Measurements from ENCODE around the gene PAMR1. TPM values are rescaled to one million over a fixed set of nuclear protein-coding genes. Genes with fewer than 3 reads are reported as not detected.

Gene PAMR1
- total RNA-seq, 1 experiment from 2014 or later = not detected

- no peak for TF ChIP-seq CTCF (IDR thresholded peaks at IDR 0.05; ENCODE audit: unreplicated experiment)
- BruUV-seq (replicated peaks) = no TSS peak
- no peaks in the 10 kb centered on the region for H3K4me1 Mint-ChIP-seq (ENCODE audit: low read depth, unreplicated experiment)
Measured at GRCh38 chr11:35553021-35553420, 27.6 kb upstream of the PAMR1 start.

GRCh38 chr11:35552616-35553015, 27.2 kb upstream of the PAMR1 start:
- CTCF ChIA-PET = interaction anchor here (0.6 kb wide), 1 partner anchor 372 kb away, joined by 3 read pairs; no protein-coding TSS in a partner anchor
- Mint-ChIP-seq H3K4me1 (ENCODE audit: low read depth, unreplicated experiment) (no peaks in the 10 kb centered on the region), H3K4me3 (ENCODE audit: low read depth, unreplicated experiment) (no peak overlapping the region), H3K27ac (ENCODE audit: unreplicated experiment) (no peak overlapping the region), H3K36me3 (ENCODE audit: insufficient read depth, unreplicated experiment) (no peaks in the 10 kb centered on the region), H3K27me3 (ENCODE audit: unreplicated experiment) (peaks cover 82% of the 10 kb centered on the region), H3K9me3 (ENCODE audit: low read depth, unreplicated experiment) (no peaks in the 10 kb centered on the region)
- intact Hi-C loops (cut with micrococcal nuclease; ENCODE audit: unreplicated experiment) = no loop called here
- no peak for DNase-seq
- no peak for TF ChIP-seq CTCF (IDR thresholded peaks at IDR 0.05; ENCODE audit: unreplicated experiment)
- BruUV-seq (replicated peaks) = no TSS peak

More at GRCh38 chr11:35553021-35553420, 27.6 kb upstream of the PAMR1 start:
- Mint-ChIP-seq H3K27me3 (ENCODE audit: unreplicated experiment) (peaks cover 82% of the 10 kb centered on the region), H3K27ac (ENCODE audit: unreplicated experiment) (no peak overlapping the region), H3K36me3 (ENCODE audit: insufficient read depth, unreplicated experiment) (no peaks in the 10 kb centered on the region), H3K9me3 (ENCODE audit: low read depth, unreplicated experiment) (no peaks in the 10 kb centered on the region), H3K4me3 (ENCODE audit: low read depth, unreplicated experiment) (no peak overlapping the region)
- CTCF ChIA-PET = interaction anchor here (0.6 kb wide), 1 partner anchor 372 kb away, joined by 3 read pairs; no protein-coding TSS in a partner anchor
- no peak for DNase-seq
- intact Hi-C loops (cut with micrococcal nuclease; ENCODE audit: unreplicated experiment) = no loop called here

- no peak for DNase-seq
- Mint-ChIP-seq H3K36me3 (ENCODE audit: insufficient read depth, unreplicated experiment) (no peaks in the 10 kb centered on the region), H3K27me3 (ENCODE audit: unreplicated experiment) (peaks cover 95% of the 10 kb centered on the region), H3K27ac (ENCODE audit: unreplicated experiment) (no peak overlapping the region), H3K9me3 (ENCODE audit: low read depth, unreplicated experiment) (no peaks in the 10 kb centered on the region), H3K4me3 (ENCODE audit: low read depth, unreplicated experiment) (no peak overlapping the region), H3K4me1 (ENCODE audit: low read depth, unreplicated experiment) (no peaks in the 10 kb centered on the region)
- CTCF ChIA-PET = interaction anchor here (0.7 kb wide), 1 partner anchor 15 kb away, joined by 3 read pairs; no protein-coding TSS in a partner anchor
- BruUV-seq (replicated peaks) = no TSS peak
- intact Hi-C loops (cut with micrococcal nuclease; ENCODE audit: unreplicated experiment) = no loop called here
- TF ChIP-seq CTCF (IDR thresholded peaks at IDR 0.05; ENCODE audit: unreplicated experiment) = no peak
Measured at GRCh38 chr11:35550374-35551036, 25.1 kb upstream of the PAMR1 start.

GRCh38 chr11:35549787-35550186, 24.4 kb upstream of the PAMR1 start:
- Mint-ChIP-seq H3K4me3 (ENCODE audit: low read depth, unreplicated experiment) (no peak overlapping the region), H3K9me3 (ENCODE audit: low read depth, unreplicated experiment) (no peaks in the 10 kb centered on the region), H3K4me1 (ENCODE audit: low read depth, unreplicated experiment) (no peaks in the 10 kb centered on the region), H3K27me3 (ENCODE audit: unreplicated experiment) (peaks cover 92% of the 10 kb centered on the region), H3K36me3 (ENCODE audit: insufficient read depth, unreplicated experiment) (no peaks in the 10 kb centered on the region), H3K27ac (ENCODE audit: unreplicated experiment) (no peak overlapping the region)
- no peak for DNase-seq
- no TSS peak for BruUV-seq (replicated peaks)
- intact Hi-C loops (cut with micrococcal nuclease; ENCODE audit: unreplicated experiment) = no loop called here
- CTCF ChIA-PET = interaction anchor here (0.7 kb wide), 1 partner anchor 16 kb away, joined by 3 read pairs; no protein-coding TSS in a partner anchor
- no peak for TF ChIP-seq CTCF (IDR thresholded peaks at IDR 0.05; ENCODE audit: unreplicated experiment)

Measured in Calu3 (cell line).